Activated CD8-positive, alpha-beta T cell treated with anti-CD3 and anti-CD28 coated beads for 36 hours (primary cell): ENCODE measurements around the gene PGF. TPM values are rescaled to one million over a fixed set of nuclear protein-coding genes. Genes with fewer than 3 reads are reported as not detected.

ENCODE experiments used
- ATAC-seq: fragments of 200-7000 bp; cut with Tn5 transposase; one replicate; pipeline ENCODE4 v1.10.0; 2021; ENCODE audit warnings: mild to moderate bottlenecking, moderate library complexity
- CTCF ChIA-PET: fragments of 350-600 bp; sonication (Branson Sonifier 250); formaldehyde crosslinking; loops from one replicate; lab custom pipeline; 2021; ENCODE audit warnings: antibody characterized with exemption; lab: Charles Lee
- POLR2A ChIA-PET: fragments of 350-600 bp; sonication (Branson Sonifier 250); formaldehyde crosslinking; loops from one replicate; lab custom pipeline; 2021; ENCODE audit warnings: antibody characterized with exemption; lab: Charles Lee
- DNase-seq: peaks from one replicate; pipeline ENCODE4 v3.0.0-alpha.2; 2020
- H3K27ac Mint-ChIP-seq: one replicate; pipeline ENCODE4 v1.8.0; 2021; ENCODE audit warnings: mild to moderate bottlenecking, mixed read lengths
- H3K27me3 Mint-ChIP-seq: one replicate; pipeline ENCODE4 v1.8.0; 2021; ENCODE audit warnings: mixed read lengths
- H3K36me3 Mint-ChIP-seq: one replicate; pipeline ENCODE4 v1.8.0; 2021; ENCODE audit warnings: low read depth, mixed read lengths
- H3K4me1 Mint-ChIP-seq: one replicate; pipeline ENCODE4 v1.8.0; 2021; ENCODE audit warnings: low read depth, mixed read lengths
- H3K4me3 Mint-ChIP-seq: one replicate; pipeline ENCODE4 v1.8.0; 2021; ENCODE audit warnings: mild to moderate bottlenecking, moderate library complexity, mixed read lengths
- H3K9me3 Mint-ChIP-seq: one replicate; pipeline ENCODE4 v1.8.0; 2021; ENCODE audit warnings: mixed read lengths
- intact Hi-C: fragments of 100-400 bp; cut with micrococcal nuclease; formaldehyde crosslinking; loops from one replicate; pipeline ENCODE4 v1.10.0; 2022
- total RNA-seq, 2 experiments: library from RNA; stranded (reverse); gene quantifications; one replicate each; pipeline ENCODE4 v1.2.3, GENCODE V29; 2021
- TF ChIP-seq, protein P1 (sequence below): fragments of 200-600 bp; IDR thresholded peaks from one replicate; pipeline ENCODE4 v1.8.0; 2022; ENCODE audit warnings: antibody characterized with exemption, mild to moderate bottlenecking

PGF gene
- total RNA-seq, 2 experiments from 2014 or later = 0.27 to 0.45 TPM

DNA sequence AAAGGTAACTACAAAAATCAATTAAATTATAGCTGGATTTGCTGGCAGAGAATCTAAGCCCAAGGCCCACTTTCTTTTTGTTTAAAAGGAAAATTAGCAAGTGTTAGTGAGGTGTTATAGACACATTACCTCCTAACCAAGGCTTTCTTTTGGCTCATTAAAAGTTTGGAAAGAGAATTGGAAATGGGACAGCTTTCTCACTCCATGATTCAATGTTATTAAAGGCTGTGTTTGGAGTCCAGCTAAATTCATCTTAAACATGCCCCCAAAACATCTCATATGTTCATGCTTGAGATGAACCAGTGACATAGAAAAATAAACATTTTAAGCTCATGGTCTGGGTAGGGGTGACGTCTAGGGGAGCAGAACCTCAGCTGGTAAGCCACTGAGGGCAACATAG, 13.4 kb upstream of the PGF start:
- no peak for ATAC-seq
- DNase-seq = no peak
- H3K36me3 Mint-ChIP-seq = no peaks in the 10 kb centered on the region
- intact Hi-C loops = no loop called here
- POLR2A ChIA-PET = no interaction called here
- TF ChIP-seq, protein P1, sequence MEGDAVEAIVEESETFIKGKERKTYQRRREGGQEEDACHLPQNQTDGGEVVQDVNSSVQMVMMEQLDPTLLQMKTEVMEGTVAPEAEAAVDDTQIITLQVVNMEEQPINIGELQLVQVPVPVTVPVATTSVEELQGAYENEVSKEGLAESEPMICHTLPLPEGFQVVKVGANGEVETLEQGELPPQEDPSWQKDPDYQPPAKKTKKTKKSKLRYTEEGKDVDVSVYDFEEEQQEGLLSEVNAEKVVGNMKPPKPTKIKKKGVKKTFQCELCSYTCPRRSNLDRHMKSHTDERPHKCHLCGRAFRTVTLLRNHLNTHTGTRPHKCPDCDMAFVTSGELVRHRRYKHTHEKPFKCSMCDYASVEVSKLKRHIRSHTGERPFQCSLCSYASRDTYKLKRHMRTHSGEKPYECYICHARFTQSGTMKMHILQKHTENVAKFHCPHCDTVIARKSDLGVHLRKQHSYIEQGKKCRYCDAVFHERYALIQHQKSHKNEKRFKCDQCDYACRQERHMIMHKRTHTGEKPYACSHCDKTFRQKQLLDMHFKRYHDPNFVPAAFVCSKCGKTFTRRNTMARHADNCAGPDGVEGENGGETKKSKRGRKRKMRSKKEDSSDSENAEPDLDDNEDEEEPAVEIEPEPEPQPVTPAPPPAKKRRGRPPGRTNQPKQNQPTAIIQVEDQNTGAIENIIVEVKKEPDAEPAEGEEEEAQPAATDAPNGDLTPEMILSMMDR = no peak
- peaks cover 3% of the 10 kb centered on the region for H3K27me3 Mint-ChIP-seq
- CTCF ChIA-PET = interaction anchor here (1.2 to 4.6 kb wide), 3 partner anchors 23 to 62 kb away, joined by 3 to 26 read pairs (median 9); no protein-coding TSS in a partner anchor
- H3K27ac Mint-ChIP-seq = no peak overlapping the region
- H3K4me1 Mint-ChIP-seq = peaks cover 6% of the 10 kb centered on the region
- no peaks in the 10 kb centered on the region for H3K9me3 Mint-ChIP-seq
- no peak overlapping the region for H3K4me3 Mint-ChIP-seq

DNA sequence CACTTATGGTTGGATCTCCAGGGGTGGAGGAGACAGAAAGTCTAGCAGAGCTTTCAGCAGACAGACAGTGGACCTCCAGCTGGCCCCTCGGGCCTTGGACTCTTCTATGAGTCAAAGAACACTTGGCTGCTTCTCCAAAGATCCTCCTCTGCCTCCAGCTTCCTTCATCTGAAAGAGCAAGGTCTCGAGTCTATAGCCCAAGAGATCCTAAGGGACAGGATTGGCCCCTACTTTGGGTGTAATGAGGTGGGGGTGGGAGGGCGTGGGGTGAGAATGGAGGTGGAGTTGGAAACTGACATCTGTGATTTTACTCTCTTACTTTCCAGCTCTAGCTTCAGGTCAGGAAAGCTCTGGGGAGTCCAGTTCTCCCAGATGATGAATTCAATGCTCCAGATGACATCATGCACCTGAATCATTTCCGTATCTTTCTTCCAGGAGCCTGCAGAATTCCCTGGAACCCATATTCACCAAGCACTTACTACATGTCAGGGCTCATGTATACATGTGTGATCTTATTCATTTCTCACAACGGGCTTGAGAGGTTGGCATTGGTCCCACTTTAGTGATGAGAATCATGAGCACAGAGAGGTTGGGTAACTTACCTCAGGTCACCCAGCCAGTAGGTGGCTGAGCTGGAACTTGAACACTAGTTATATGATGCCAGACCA, 10.2 kb upstream of the PGF start:
- POLR2A ChIA-PET = no interaction called here
- H3K36me3 Mint-ChIP-seq = no peaks in the 10 kb centered on the region
- ATAC-seq (no peak), DNase-seq (no peak)
- H3K27me3 Mint-ChIP-seq = peaks cover 3% of the 10 kb centered on the region
- H3K9me3 Mint-ChIP-seq = no peaks in the 10 kb centered on the region
- TF ChIP-seq, protein P1 = no peak
- peaks cover 8% of the 10 kb centered on the region for H3K4me1 Mint-ChIP-seq
- H3K27ac Mint-ChIP-seq = no peak overlapping the region
- intact Hi-C loops = no loop called here
- H3K4me3 Mint-ChIP-seq = no peak overlapping the region
- CTCF ChIA-PET = interaction anchor here (1.2 to 4.6 kb wide), 2 partner anchors 20 to 123 kb away, joined by 3 to 26 read pairs; no protein-coding TSS in a partner anchor

DNA sequence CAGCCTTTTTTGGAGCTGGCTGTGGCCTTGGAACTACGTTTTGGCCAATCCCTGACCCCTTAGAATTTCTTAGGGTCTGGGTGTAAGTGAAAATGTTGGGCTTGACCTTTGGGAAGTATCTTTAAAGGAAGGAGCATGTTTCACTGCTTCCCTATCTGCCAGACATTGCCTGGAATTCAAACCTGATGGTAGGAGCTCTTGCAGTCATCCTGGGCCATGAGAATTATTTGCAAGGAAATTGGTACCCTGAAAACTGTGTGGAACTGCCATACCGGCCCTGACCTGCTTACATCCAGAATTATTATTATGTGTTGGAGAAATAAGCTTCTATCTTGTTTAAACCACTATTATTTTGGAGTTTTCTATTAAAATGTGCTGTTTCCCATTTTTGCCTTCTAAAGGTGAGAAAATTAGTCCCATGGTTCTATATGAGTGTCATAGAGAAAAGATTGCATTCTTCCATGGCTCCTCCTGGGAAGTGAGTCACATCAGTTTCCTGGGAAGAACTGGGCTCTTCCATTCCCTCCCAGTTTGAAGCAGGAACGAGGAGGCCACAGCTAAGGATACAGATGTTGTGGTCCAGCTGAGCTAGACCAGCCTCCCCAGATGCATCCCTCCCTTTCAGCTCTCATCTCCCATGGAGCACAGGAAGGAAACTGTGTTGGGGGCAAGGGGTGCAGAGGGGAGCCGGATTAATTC, 9.5 kb upstream of the PGF start:
- POLR2A ChIA-PET = interaction anchor here (0.5 to 1.1 kb wide), 2 partner anchors 21 to 46 kb away, joined by 3 to 4 read pairs; no protein-coding TSS in a partner anchor
- DNase-seq (no peak), ATAC-seq (no peak)
- H3K4me3 Mint-ChIP-seq = no peak overlapping the region
- peaks cover 3% of the 10 kb centered on the region for H3K27me3 Mint-ChIP-seq
- CTCF ChIA-PET = interaction anchor here (1.3 to 4.6 kb wide), 3 partner anchors 12 to 102 kb away, joined by 3 to 26 read pairs (median 5); no protein-coding TSS in a partner anchor
- peaks cover 8% of the 10 kb centered on the region for H3K4me1 Mint-ChIP-seq
- H3K36me3 Mint-ChIP-seq = no peaks in the 10 kb centered on the region
- TF ChIP-seq, protein P1 = no peak
- no peak overlapping the region for H3K27ac Mint-ChIP-seq
- H3K9me3 Mint-ChIP-seq = no peaks in the 10 kb centered on the region
- intact Hi-C loops = no loop called here

DNA sequence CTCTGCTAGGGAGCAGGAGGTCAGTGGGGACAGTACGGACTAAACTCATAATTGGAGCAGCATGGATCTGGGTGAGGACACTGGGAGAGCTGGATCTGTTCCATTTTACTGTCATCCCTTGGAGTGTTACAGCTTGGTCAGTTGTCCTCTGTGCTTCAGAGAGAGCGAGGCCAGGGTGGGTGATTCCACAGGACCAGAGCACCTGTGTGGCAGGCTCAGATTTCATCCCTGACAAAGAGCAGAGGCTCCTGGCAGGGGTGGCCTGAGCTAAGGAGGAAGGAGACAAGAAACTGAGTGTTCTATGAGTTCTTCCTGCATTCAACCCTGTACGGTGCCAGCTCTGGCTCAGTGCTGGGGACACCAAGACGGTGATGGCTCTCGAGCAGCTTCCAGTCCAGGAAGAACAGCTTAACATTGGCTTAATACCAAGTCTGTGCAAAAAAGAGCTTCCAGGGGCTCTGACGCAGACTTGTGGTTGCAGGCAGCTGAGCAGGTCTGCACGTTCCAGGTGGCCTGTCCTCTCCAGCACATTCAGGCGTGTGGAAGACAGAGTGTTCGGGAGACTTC, 8.4 kb upstream of the PGF start:
- ChIA-PET POLR2A (interaction anchor here (1.1 kb wide), 1 partner anchor 47 kb away, joined by 3 read pairs; no protein-coding TSS in a partner anchor), CTCF (interaction anchor here (1.3 to 5.2 kb wide), 3 partner anchors 11 to 101 kb away, joined by 3 to 19 read pairs (median 5); no protein-coding TSS in a partner anchor)
- ATAC-seq (peak; percentile 51), DNase-seq (peak; percentile 26)
- no peak overlapping the region for H3K4me3 Mint-ChIP-seq
- H3K4me1 Mint-ChIP-seq = peaks cover 8% of the 10 kb centered on the region
- no peak overlapping the region for H3K27ac Mint-ChIP-seq
- intact Hi-C loops = no loop called here
- H3K36me3 Mint-ChIP-seq = no peaks in the 10 kb centered on the region
- peaks cover 3% of the 10 kb centered on the region for H3K27me3 Mint-ChIP-seq
- TF ChIP-seq, protein P1 = no peak
- H3K9me3 Mint-ChIP-seq = no peaks in the 10 kb centered on the region
